Natural killer cell (primary cell): ENCODE data around the gene AKT1. TPM values are rescaled to one million over a fixed set of nuclear protein-coding genes. Genes with fewer than 3 reads are reported as not detected.

Experiments used
- ATAC-seq, 3 donors: fragments of 150-1000 bp in 2 of 3; fragments of 200-7000 bp in 1 of 3; cut with Tn5 transposase; 1 replicate in 1 of 3; 2 replicates in 2 of 3; pipeline ENCODE4 v1.10.0; 2021; ENCODE audit warnings: mild to moderate bottlenecking in 2 of 3, moderate library complexity in 2 of 3
- DNase-seq, 2 donors: peaks; one replicate each; pipeline versions ENCODE4 v3.0.0 to v3.0.0-alpha.2; 2013 to 2021; ENCODE audit warnings: mixed read lengths in 1 of 2
- H3K27ac ChIP-seq: one replicate; pipeline ENCODE4 v1.5.1; 2013; ENCODE audit warnings: mild to moderate bottlenecking, low read length
- H3K27me3 ChIP-seq: one replicate; pipeline ENCODE4 v1.6.1; 2013; ENCODE audit warnings: low read length; ENCODE audit not compliant: control insufficient read depth, insufficient read depth
- H3K36me3 ChIP-seq: one replicate; pipeline ENCODE4 v1.6.1; 2013; ENCODE audit warnings: low read length; ENCODE audit not compliant: control insufficient read depth, insufficient read depth
- H3K4me1 ChIP-seq: one replicate; pipeline ENCODE4 v1.6.1; 2013; ENCODE audit warnings: low read length; ENCODE audit not compliant: control insufficient read depth, insufficient read depth
- H3K4me3 ChIP-seq: one replicate; pipeline ENCODE4 v1.5.1; 2013; ENCODE audit warnings: low read length
- H3K9me3 ChIP-seq: one replicate; pipeline ENCODE4 v1.6.1; 2013; ENCODE audit warnings: low read length; ENCODE audit not compliant: control insufficient read depth, insufficient read depth
- H3K27ac Mint-ChIP-seq, 2 donors: one replicate each; pipeline ENCODE4 v1.8.0; 2022; ENCODE audit warnings: mild to moderate bottlenecking in 2 of 2, mixed read lengths in 2 of 2, moderate library complexity in 1 of 2
- H3K27me3 Mint-ChIP-seq, 2 donors: one replicate each; pipeline ENCODE4 v1.8.0; 2022; ENCODE audit warnings: low read depth in 2 of 2, mixed read lengths in 2 of 2
- H3K36me3 Mint-ChIP-seq: one replicate; pipeline ENCODE4 v1.8.0; 2022; ENCODE audit warnings: mixed read lengths
- H3K4me1 Mint-ChIP-seq, 2 donors: one replicate each; pipeline ENCODE4 v1.8.0; 2022; ENCODE audit warnings: mixed read lengths in 2 of 2
- H3K4me3 Mint-ChIP-seq: one replicate; pipeline ENCODE4 v1.8.0; 2022; ENCODE audit warnings: mild to moderate bottlenecking, moderate library complexity, mixed read lengths
- H3K9me3 Mint-ChIP-seq, 2 donors: one replicate each; pipeline ENCODE4 v1.8.0; 2022; ENCODE audit warnings: mixed read lengths in 2 of 2
- CTCF ChIP-seq: fragments of 200-600 bp; IDR thresholded peaks from one replicate; pipeline ENCODE4 v1.8.0; 2022; ENCODE audit warnings: antibody characterized with exemption
- WGBS: methylation state at CpG from one replicate; pipeline ENCODE4 v1.1.7; 2013; ENCODE audit warnings: missing lambda C conversion rate; ENCODE audit not compliant: insufficient coverage; 5-methylcytosine and 5-hydroxymethylcytosine counted together
- intact Hi-C: fragments of 100-400 bp; cut with micrococcal nuclease; formaldehyde crosslinking; loops from one replicate; pipeline ENCODE4 v1.14.2; 2022
- total RNA-seq, 4 donors: library from RNA; stranded (reverse); fragments of 120-200 nt in 1 of 4; gene quantifications; one replicate each; pipeline versions ENCODE4 v1.2.3 to v1.2.4, GENCODE V29; 2013 to 2022

AKT1 gene
- total RNA-seq, 3 donors from 2014 or later (not counting 1 experiment from before 2014, with no cell fraction given) = 152 to 163 (median 153) TPM

- H3K27ac Mint-ChIP-seq = no peak overlapping the region
- intact Hi-C loops = no loop called here
- 94% methylated on average over 39 of the region's 39 CpGs for WGBS
Observed at GRCh38 chr14:104788873-104789663, 6.5 kb downstream of the AKT1 start.

GRCh38 chr14:104788161-104788818 lies 7.3 kb downstream of the AKT1 start:
- no peaks in the 10 kb centered on the region for H3K9me3 Mint-ChIP-seq
- Histone ChIP-seq H3K27me3 (no peaks in the 10 kb centered on the region), H3K27ac (no peak overlapping the region), H3K9me3 (no peaks in the 10 kb centered on the region), H3K4me1 (peaks cover 58% of the 10 kb centered on the region), H3K36me3 (peaks cover 30% of the 10 kb centered on the region), H3K4me3 (no peak overlapping the region)
- H3K4me1 Mint-ChIP-seq = peaks cover 4 to 56% of the 10 kb centered on the region in 2 donors
- H3K27ac Mint-ChIP-seq = peak overlapping the region in 1 of 2 donors; percentile 51
- no peak overlapping the region for H3K4me3 Mint-ChIP-seq
- no peak for DNase-seq
- H3K27me3 Mint-ChIP-seq = no peaks in the 10 kb centered on the region
- TF ChIP-seq CTCF = no peak
- 95% methylated on average over 13 of the region's 14 CpGs for WGBS
- intact Hi-C loops = no loop called here
- no peak for ATAC-seq
- no peaks in the 10 kb centered on the region for H3K36me3 Mint-ChIP-seq

More at GRCh38 chr14:104788873-104789663, 6.5 kb downstream of the AKT1 start:
- ATAC-seq = no peak
- H3K4me1 ChIP-seq = peaks cover 66% of the 10 kb centered on the region
- no peaks in the 10 kb centered on the region for H3K36me3 Mint-ChIP-seq
- no peaks in the 10 kb centered on the region for H3K27me3 ChIP-seq
- H3K27me3 Mint-ChIP-seq = no peaks in the 10 kb centered on the region
- H3K4me3 ChIP-seq = no peak overlapping the region
- no peaks in the 10 kb centered on the region for H3K9me3 ChIP-seq
- no peak for DNase-seq
- H3K9me3 Mint-ChIP-seq = no peaks in the 10 kb centered on the region
- peaks cover 30% of the 10 kb centered on the region for H3K36me3 ChIP-seq
- H3K4me1 Mint-ChIP-seq = peaks cover 12 to 64% of the 10 kb centered on the region in 2 donors
- H3K4me3 Mint-ChIP-seq = no peak overlapping the region
- H3K27ac ChIP-seq = no peak overlapping the region
- TF ChIP-seq CTCF = no peak

GRCh38 chr14:104787736-104788135 lies 7.8 kb downstream of the AKT1 start:
- Histone ChIP-seq H3K36me3 (peaks cover 30% of the 10 kb centered on the region), H3K4me3 (no peak overlapping the region), H3K4me1 (peaks cover 53% of the 10 kb centered on the region), H3K27me3 (no peaks in the 10 kb centered on the region), H3K9me3 (no peaks in the 10 kb centered on the region), H3K27ac (no peak overlapping the region)
- DNase-seq (no peak), ATAC-seq (no peak)
- Mint-ChIP-seq H3K27ac (peak overlapping the region in 1 of 2 donors; percentile 51), H3K4me1 (peaks cover 0 to 51% of the 10 kb centered on the region in 2 donors), H3K9me3 (no peaks in the 10 kb centered on the region), H3K36me3 (no peaks in the 10 kb centered on the region), H3K27me3 (no peaks in the 10 kb centered on the region), H3K4me3 (no peak overlapping the region)
- TF ChIP-seq CTCF = no peak
- intact Hi-C loops = no loop called here
- WGBS = 83% methylated on average over 7 of the region's 7 CpGs
